Mammary epithelial cell (primary cell): ENCODE measurements around the gene SLC22A2.

Source experiments
- CTCF ChIP-seq, 2 donors: IDR thresholded peaks in 1 of 2; conservative IDR thresholded peaks in 1 of 2; 2 replicates each; pipeline ENCODE4 v1.5.1; 2011 to 2012; ENCODE audit warnings: inconsistent platforms in 2 of 2, low read length in 2 of 2, mild to moderate bottlenecking in 2 of 2, control low read depth in 1 of 2, low read depth in 1 of 2; ENCODE audit not compliant: insufficient read depth in 1 of 2; ENCODE audit errors: extremely low read depth in 1 of 2
- EZH2 ChIP-seq: IDR thresholded peaks from 2 replicates; pipeline ENCODE4 v1.6.1; 2012; ENCODE audit warnings: low read length, inconsistent platforms, borderline replicate concordance

- TF ChIP-seq CTCF (conservative IDR thresholded peaks at IDR 0.05 in 1 of 2, IDR thresholded peaks at IDR 0.05 in 1 of 2; ENCODE audit: extremely low read depth in 1 of 2, insufficient read depth in 1 of 2, low read depth in 1 of 2, low read length in 2 of 2) (no peak), EZH2 (no peak)
Observed at GRCh38 chr6:160167604-160168399, 90.8 kb downstream of the SLC22A2 start.
